Ascending aorta (tissue), 2 donors: ENCODE measurements around the gene HES6. TPM values are rescaled to one million over a fixed set of nuclear protein-coding genes. Genes with fewer than 3 reads are reported as not detected.

ENCODE experiments used
- DNase-seq, 2 donors: peaks; one replicate each; pipeline ENCODE4 v3.0.0-alpha.2; 2019; ENCODE audit warnings: low spot score in 2 of 2
- H3K27ac ChIP-seq, 2 donors: fragments of 200-600 bp; sonication (generic); one replicate each; pipeline ENCODE4 v1.5.1; 2016 to 2017; ENCODE audit warnings: mild to moderate bottlenecking in 1 of 2
- H3K27me3 ChIP-seq: fragments of 200-600 bp; sonication (generic); one replicate; pipeline ENCODE4 v1.5.1; 2017
- H3K36me3 ChIP-seq, 2 donors: fragments of 200-600 bp; sonication (generic); one replicate each; pipeline ENCODE4 v1.5.1; 2016
- H3K4me1 ChIP-seq, 2 donors: fragments of 200-600 bp; sonication (generic); one replicate each; pipeline ENCODE4 v1.5.1; 2016 to 2017; ENCODE audit warnings: mild to moderate bottlenecking in 1 of 2
- H3K4me3 ChIP-seq, 2 donors: fragments of 200-600 bp; sonication (generic); one replicate each; pipeline ENCODE4 v1.5.1; 2016 to 2017; ENCODE audit warnings: mild to moderate bottlenecking in 1 of 2
- H3K9me3 ChIP-seq, 2 donors: fragments of 200-600 bp; sonication (generic); one replicate each; pipeline ENCODE4 v1.5.1; 2016
- CTCF ChIP-seq, 3 experiments: fragments of 200-600 bp in 2 of 3; fragments of 450-650 bp in 1 of 3; sonication (generic) in 2 of 3; IDR thresholded peaks; one replicate each; pipeline ENCODE4 v1.5.1; 2016 to 2019; ENCODE audit warnings: antibody characterized with exemption in 3 of 3, mild to moderate bottlenecking in 1 of 3, moderate library complexity in 1 of 3
- intact Hi-C: fragments of 100-400 bp; cut with DNase I; formaldehyde crosslinking; loops from one replicate; pipeline ENCODE4 v1.15.1; 2023
- total RNA-seq: library from RNA; depleted of rRNA; stranded (reverse); fragments of >200 nt; gene quantifications from one replicate; pipeline ENCODE4 v1.1.0, GENCODE V29; 2016

The HES6 gene
- total RNA-seq, 1 donor from 2014 or later, result 117 TPM

GRCh38 chr2:238233625-238234024 is 6.2 kb downstream of the HES6 start:
- no peak for TF ChIP-seq CTCF (IDR thresholded peaks at IDR 0.05)
- intact Hi-C loops, result no loop called here

GRCh38 chr2:238231809-238232208 is 8.0 kb downstream of the HES6 start:
- Histone ChIP-seq H3K9me3 (no peaks in the 10 kb centered on the region), H3K27me3 (no peaks in the 10 kb centered on the region), H3K4me3 (peak overlapping the region in 1 of 2 donors; percentile 38), H3K36me3 (no peaks in the 10 kb centered on the region), H3K27ac (no peak overlapping the region), H3K4me1 (no peaks in the 10 kb centered on the region)
- intact Hi-C loops, result no loop called here
- peak in 1 of 2 donors; percentile 47 for DNase-seq
- TF ChIP-seq CTCF (IDR thresholded peaks at IDR 0.05), result no peak

More at GRCh38 chr2:238233625-238234024, 6.2 kb downstream of the HES6 start:
- no peak overlapping the region for H3K27ac ChIP-seq
- H3K9me3 ChIP-seq, result no peaks in the 10 kb centered on the region
- H3K4me1 ChIP-seq, result no peaks in the 10 kb centered on the region
- H3K36me3 ChIP-seq, result no peaks in the 10 kb centered on the region
- no peak overlapping the region for H3K4me3 ChIP-seq
- H3K27me3 ChIP-seq, result peaks cover 2% of the 10 kb centered on the region
- DNase-seq, result no peak

GRCh38 chr2:238231251-238231793 is 8.5 kb downstream of the HES6 start:
- no peak overlapping the region for H3K27ac ChIP-seq

GRCh38 chr2:238230699-238231098 is 9.1 kb downstream of the HES6 start:
- H3K9me3 ChIP-seq, result no peaks in the 10 kb centered on the region
- TF ChIP-seq CTCF (IDR thresholded peaks at IDR 0.05), result no peak
- peak overlapping the region in 1 of 2 donors; percentile 54 for H3K4me3 ChIP-seq
- intact Hi-C loops, result no loop called here
- no peak overlapping the region for H3K27ac ChIP-seq
- H3K36me3 ChIP-seq, result no peaks in the 10 kb centered on the region
- H3K27me3 ChIP-seq, result no peaks in the 10 kb centered on the region
- DNase-seq, result peak in 1 of 2 donors; percentile 35
- no peaks in the 10 kb centered on the region for H3K4me1 ChIP-seq

More at GRCh38 chr2:238231251-238231793, 8.5 kb downstream of the HES6 start:
- DNase-seq, result peak in 1 of 2 donors; percentile 86
- intact Hi-C loops, result no loop called here
- no peaks in the 10 kb centered on the region for H3K9me3 ChIP-seq
- H3K36me3 ChIP-seq, result no peaks in the 10 kb centered on the region
- H3K4me3 ChIP-seq, result peak overlapping the region; percentile 38 to 54
- no peak for TF ChIP-seq CTCF (IDR thresholded peaks at IDR 0.05)
- H3K4me1 ChIP-seq, result no peaks in the 10 kb centered on the region
- H3K27me3 ChIP-seq, result no peaks in the 10 kb centered on the region

DNA sequence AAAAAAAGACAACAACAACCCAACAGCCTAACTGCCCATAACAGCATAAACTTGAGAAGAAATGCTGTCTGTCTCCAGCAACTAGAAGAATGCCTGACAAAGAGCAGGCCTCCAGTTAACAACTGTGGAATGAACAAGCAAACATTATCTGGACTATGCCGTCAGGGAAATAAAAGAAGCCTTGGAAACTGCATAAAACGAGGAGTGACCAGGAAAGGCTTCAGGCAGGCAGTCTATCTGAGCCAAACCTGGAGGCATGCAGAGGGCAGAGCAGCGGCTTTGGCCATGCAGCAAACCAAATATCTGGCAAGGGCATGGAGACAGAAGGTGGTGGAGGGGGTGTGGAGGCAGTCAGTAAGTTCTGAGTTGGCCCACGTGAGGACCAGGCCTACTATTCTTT is 11.1 kb downstream of the HES6 start:
- H3K36me3 ChIP-seq, result no peaks in the 10 kb centered on the region
- H3K4me1 ChIP-seq, result no peaks in the 10 kb centered on the region
- no peak overlapping the region for H3K4me3 ChIP-seq
- H3K27me3 ChIP-seq, result no peaks in the 10 kb centered on the region
- DNase-seq, result no peak
- no peaks in the 10 kb centered on the region for H3K9me3 ChIP-seq
- H3K27ac ChIP-seq, result peak overlapping the region in 1 of 2 donors; percentile 22
- no peak for TF ChIP-seq CTCF (IDR thresholded peaks at IDR 0.05)
- intact Hi-C loops, result no loop called here
